ENCODE measurements around the gene SHISA9.

- no peak for TF ChIP-seq EZH2 (IDR thresholded peaks at IDR 0.05; ENCODE audit: borderline replicate concordance, low read length)
- TF ChIP-seq CTCF (IDR thresholded peaks at IDR 0.05; ENCODE audit: low read length) = no peak
Measured at GRCh38 chr16:13234999-13235398, 333.6 kb downstream of the SHISA9 start.

All from OCI-LY1 (cell line).